GM18499 (cell line): ENCODE results near the gene CFAP20.

Experiments used
- ATAC-seq: cut with Tn5 transposase; IDR thresholded peaks from one replicate; pipeline ENCODE4 v1.9.1; 2021; ENCODE audit warnings: moderate number of reproducible peaks; ENCODE audit not compliant: insufficient read depth, unreplicated experiment

The CFAP20 gene

DNA sequence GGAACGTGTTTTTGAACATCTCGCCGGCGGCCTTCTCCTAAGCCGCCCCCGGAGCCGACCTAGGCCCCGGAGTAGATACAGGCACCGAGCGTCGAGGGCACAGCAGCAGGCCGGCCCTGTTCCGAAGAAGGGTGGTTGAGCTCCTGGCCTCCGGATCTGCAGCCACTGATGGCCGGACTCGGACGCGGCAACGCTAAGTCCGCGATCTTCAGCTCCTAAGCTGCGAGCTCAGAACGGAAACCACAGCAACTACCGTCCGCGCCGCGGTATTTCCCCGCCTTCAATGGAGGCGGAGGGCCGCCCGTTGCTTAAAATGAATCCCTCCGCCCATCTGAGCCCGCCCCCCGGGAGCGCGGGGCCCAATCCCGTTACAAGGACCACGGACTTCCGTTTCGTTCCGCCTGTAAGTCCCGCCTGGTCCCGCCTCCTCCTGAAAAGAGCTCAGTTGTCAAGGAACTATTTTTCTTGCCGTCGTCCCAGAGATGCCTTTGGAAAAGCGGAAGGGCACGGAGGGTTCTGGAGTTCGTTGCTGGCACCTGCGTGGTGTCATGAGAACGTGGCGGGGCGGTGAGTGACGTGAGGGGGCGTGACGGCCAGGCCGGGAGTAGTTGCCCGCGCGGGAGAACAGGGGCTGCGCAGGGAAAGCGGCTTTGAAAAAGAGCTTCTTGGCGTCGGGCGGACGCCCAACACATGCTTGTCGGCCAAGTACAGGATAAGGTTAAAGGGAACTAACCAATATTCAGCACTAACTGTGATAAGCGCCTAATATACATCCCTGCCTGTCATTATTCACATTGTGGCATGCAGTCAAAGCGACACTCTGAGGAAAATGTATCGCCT, at the start of gene CFAP20:
Gene CFAP20 (minus strand): TSS at position 285 of the 840 bp plus-strand sequence. CDS start 266 bp downstream, at position 19.
- ATAC-seq: peak; percentile 66

DNA sequence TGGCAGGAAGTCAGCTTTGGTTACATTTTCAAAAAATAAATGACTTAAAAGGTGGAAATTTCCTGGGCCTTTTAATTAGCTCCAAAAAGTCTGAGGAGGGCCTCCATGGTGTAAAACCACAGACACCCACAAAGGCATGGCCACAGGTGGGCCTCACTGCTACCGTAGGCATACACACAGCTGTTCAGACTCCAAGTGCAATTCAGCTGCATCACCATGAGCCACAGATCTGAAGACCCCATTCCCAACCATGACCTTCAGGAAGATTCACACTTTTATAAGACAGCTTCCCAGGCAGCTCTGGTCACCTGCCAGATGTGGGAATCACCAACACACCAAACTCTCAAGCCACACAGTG, 48.2 kb upstream of the CFAP20 start:
- ATAC-seq: no peak

DNA sequence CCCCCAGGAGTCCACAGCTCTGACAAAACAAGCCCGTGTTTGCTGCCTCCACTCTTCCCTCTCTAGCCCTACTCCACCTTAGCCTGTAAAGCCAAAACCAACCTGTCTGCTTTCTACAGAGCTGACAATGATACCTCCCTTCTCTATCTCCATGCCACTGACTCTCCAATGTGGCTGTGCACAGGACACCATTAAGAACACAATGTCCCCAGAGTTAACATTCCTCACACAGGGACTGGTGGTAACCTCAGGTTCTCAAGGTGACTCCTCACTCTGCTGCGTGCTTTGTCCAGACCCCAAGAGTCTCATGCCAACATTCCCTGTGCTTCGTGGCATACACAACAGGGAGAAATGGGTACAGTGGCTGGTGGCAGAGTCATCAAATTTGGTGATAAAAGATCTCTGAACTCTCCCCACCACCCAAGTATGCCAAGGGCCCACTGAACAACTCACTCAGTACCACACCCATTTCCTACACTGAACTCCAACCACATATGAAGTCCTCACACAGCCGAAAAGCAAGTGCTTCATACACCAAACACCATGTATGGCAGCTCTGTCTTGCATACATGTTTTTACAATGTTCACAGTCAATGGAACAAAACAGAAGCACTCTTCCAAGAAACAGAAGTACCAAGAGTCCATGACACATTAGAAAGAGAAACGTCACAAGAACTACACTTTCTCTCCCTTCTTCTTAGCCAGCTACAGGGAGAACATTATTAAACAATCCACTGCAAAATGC, 47.6 kb upstream of the CFAP20 start:
- no peak for ATAC-seq

DNA sequence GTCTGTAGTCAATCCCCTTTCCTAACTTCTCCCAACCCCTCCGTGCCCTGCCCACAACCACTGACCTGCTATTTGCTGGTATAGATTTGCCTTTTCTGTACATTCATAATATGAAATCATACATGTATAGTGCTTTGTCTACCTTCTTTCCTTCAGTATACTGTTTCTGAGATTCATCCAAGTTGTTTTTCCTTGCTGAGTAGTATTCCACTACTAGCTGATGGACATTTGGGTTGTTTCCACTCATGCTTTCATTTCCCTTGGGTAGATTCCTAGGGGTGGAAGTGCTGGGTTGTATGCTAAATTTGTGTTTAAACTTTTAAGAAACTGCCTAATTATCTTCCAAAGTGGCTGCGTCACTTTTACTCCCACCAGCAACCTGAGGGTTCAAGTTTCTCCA, 41.0 kb upstream of the CFAP20 start:
- ATAC-seq: no peak

GRCh38 chr16:58160855-58161254, 31.7 kb upstream of the CFAP20 start:
- no peak for ATAC-seq

GRCh38 chr16:58158725-58159124, 29.5 kb upstream of the CFAP20 start:
- ATAC-seq: no peak

- no peak for ATAC-seq
Observed at GRCh38 chr16:58157951-58158540, 28.9 kb upstream of the CFAP20 start.

GRCh38 chr16:58157239-58157638, 28.1 kb upstream of the CFAP20 start:
- ATAC-seq: no peak

DNA sequence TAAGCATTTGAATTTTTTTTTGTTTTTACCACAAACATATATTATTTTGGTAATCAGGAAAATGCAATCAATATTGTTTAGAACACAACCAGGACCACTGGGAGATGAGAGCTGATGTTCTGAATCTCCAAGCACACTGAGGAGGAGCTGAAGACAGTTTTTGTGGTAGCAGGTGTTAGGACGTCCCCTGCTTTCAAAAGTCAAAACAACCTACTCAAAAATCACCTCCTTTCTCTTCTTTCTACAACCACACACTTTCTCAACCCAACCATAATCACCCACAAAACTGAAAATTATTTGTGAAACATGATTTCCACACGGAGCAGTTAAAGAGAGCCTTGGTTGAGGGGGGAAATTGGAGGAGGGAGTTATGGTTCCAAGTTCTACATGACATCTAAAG, 26.7 kb upstream of the CFAP20 start:
- no peak for ATAC-seq

GRCh38 chr16:58154345-58154744, 25.2 kb upstream of the CFAP20 start:
- ATAC-seq: no peak

GRCh38 chr16:58152246-58152868, 23.2 kb upstream of the CFAP20 start:
- no peak for ATAC-seq

GRCh38 chr16:58148526-58148925, 19.3 kb upstream of the CFAP20 start:
- no peak for ATAC-seq

DNA sequence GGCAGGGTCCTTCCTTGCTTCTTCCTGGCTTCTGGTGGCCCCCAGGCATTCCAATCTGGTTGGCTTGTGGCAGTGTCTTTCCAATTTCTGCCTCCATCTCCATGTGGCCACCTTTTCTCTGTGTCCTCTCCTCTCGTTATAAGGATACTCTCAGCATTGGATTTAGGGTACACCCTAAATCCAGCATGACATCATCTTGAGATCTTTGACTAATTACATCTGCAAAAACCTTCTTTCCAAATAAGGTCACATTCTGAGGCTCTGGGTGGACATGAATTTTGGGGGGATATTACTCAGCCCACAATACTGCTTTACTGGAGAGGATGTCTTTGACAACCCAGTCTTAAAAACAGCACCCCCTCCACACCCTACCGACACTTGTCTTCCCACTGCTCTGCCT, 18.9 kb upstream of the CFAP20 start:
- ATAC-seq: no peak

- no peak for ATAC-seq
Observed at GRCh38 chr16:58138852-58139251, 9.7 kb upstream of the CFAP20 start.

DNA sequence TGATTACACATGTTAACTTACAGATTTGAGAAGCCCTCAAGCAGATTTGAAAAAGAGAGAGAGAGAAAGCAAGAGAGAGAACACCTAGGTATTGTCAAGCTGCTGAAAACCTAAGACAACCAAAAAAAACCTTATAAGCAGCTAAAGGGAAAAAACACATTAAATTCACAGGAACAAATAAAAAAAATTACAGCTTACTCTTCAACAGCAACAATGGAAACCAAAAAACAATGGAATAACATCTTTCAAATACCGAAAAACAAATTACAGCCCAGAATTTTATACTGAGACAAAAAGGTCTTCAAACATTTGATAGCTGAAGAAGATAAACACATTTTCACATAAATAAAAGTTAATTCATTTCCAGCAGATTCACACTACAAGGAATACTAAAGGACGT, 8.4 kb upstream of the CFAP20 start:
- no peak for ATAC-seq

DNA sequence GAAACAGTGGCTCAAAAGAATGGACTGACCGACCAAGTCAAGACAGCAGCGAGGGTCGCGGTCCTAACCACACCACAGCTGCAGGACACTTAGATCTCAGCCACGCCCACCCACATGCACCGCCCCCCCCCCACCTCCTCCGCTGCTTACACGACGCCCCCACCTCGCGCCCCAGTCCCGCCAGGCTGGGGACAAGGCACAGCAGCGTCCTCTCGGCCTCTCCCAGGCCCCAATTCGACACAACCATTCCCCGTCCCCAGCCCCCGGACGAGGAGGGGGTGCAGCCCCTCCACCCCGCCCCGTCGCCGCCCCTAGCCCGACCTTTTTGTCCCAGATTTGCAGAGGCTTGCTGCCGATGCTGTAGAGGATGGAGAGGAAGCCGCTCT, 477 bp downstream of the CFAP20 start:
- ATAC-seq: no peak

DNA sequence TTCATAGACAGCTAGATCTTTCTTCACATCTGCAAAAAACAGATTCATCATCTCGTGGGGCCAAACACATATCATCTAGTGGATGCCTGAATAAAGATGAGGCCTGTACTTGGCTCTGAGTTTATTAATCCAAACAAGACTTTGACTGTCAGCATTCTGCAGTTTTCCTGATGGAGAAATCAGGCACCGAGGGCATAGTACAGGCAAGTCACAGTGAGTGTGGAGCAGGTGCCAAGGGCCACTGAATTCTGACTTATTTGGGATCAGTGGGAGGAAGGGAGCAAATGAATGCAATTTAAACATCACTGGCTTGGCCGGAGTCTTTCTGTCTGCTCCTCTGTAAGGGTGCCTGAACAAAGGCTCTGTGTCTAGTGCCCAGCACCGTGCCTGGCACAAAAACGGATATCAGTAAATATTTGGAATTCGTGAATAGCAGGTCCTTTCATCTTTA, 975 bp downstream of the CFAP20 start:
- ATAC-seq: no peak

DNA sequence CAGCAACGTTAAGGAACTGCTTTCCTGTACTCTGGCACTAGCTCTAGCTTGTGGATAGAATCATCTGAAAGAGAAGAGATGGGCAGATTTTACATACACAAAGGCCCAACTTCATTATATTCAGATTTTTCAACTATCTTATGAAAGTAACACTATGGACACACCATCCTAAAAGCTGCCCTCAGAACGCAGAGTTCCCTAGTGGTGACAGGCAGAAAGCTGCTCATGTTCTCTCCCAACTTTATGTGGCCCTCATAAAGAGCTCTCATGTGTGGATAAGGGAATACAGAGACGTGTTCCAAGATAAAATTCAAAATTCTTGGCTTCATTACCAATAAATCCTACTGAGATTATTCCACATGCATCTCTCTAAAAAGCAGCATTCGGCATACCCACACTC, 1.5 kb downstream of the CFAP20 start:
- ATAC-seq: no peak

- ATAC-seq: no peak
Observed at GRCh38 chr16:58127033-58127556, 2.1 kb downstream of the CFAP20 start.

DNA sequence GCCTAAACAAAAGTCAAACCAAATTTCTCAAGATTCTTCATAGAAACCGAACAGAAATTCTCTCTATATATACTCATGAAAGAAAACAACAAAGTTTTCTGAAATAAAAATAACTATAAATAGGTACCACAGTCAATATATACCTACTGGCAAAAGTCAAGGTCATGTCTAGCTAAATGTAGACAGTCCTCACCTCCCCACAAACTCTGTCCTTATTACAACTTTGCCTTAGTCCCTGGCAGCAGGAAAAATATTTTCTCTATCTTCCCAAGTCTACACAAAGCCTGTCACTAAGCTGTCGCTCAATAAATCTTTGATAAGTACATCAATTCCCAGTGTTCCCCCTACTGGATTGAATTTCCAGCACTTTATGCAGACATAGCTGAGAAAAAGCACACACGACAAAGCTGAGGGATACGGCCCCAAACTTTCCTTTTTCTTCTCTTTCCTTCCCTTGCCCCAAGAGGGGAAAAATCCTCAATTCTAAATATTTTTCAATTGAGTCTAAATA, 2.7 kb downstream of the CFAP20 start:
- no peak for ATAC-seq
